HG03139 (cell line): ENCODE data around the gene WDFY1.

Experiments used
- ATAC-seq: cut with Tn5 transposase; IDR thresholded peaks from one replicate; pipeline ENCODE4 v1.9.1; 2021; ENCODE audit not compliant: unreplicated experiment

The WDFY1 gene

DNA sequence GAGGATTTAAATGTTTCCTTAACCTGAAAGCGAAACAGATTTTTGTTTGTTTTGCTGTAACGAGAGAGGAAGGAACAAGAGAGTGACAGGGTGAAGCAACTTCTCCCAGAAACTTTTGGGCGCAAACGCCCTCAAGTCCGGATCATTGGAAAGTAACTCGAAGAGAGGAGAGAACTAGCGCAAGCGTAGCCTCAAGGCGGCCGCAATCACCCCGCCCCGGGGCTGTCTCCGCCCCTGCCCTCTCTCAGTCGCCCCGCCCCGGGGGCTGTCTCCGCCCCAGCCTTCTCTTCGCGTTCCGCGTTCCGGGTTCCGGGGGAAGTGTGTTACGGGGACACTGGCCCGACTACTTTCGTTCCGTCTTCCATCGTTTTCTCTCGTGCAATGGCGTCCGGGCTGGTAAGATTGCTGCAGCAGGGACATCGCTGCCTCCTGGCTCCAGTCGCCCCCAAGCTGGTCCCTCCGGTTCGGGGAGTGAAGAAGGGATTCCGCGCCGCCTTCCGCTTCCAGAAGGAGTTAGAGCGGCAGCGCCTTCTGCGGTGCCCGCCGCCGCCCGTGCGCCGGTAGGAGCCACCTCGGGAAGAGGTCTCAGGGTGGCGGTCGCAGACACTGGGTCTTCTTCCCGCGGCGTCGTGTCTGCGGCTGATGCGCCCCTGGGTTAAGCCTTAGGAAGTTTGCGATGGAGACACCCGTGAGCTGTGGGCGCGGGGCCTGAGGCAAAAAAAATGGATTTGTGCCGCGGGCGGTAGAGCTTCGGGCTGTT lies 12.1 kb upstream of the WDFY1 start, which contains the start of gene MRPL44:
Gene MRPL44 (plus strand): TSS at position 372 of the 760 bp plus-strand sequence. CDS start 10 bp downstream, at position 382.
- peak; percentile 80 for ATAC-seq

DNA sequence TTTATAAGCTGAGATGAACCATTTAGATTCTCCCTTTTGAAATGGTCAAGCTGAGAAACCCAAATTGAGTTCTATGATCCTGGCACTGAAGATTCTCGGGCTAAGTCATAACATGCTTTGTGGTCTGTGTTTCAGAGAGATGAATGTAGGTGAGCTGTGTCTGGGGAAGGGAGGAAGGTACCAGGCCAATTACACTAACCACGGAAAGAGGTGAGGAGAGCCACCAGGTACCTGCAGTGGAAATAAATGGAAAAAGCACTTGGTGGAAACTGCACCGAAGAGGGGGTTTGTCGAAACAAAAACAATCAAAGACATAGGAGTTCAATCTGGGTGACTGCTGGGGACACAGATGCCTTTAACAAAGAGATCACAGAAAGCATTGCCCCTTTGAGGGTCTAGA lies 11.2 kb upstream of the WDFY1 start:
- ATAC-seq, result peak; percentile 21

- no peak for ATAC-seq
Observed at GRCh38 chr2:223954401-223954800, 9.3 kb upstream of the WDFY1 start.

GRCh38 chr2:223952280-223952968 lies 7.3 kb upstream of the WDFY1 start:
- ATAC-seq, result peak; percentile 49

- no peak for ATAC-seq
Observed at GRCh38 chr2:223950448-223951347, 5.6 kb upstream of the WDFY1 start.

DNA sequence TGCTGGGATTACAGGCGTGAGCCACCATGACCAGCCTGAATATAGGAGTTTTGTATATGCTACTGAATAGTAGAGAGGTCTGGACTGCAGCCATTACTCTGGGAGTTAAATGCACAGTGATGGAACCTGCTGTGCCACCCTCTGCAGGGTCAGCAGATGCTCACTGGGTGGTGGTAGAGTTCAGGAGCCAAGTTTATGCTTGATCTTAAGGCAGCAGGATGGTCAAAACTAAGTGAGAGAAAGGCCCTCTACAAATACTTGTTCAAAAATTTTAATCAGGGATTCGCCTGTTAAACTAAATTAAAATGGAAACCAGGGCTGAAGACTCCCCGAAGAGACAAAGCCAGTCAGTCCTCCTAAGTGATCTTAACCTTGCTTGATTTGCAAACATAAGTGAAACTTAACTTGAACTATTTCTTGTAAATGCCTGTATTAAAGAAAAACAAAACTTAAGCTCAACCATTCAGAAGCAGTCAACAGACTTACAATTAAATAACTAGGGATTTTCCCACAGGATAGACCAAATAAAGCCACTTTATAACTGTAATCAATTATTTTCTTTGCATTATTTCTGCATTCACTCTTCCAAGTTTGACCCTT lies 4.2 kb upstream of the WDFY1 start:
- ATAC-seq, result no peak

- ATAC-seq, result no peak
Observed at GRCh38 chr2:223947711-223948205, 2.6 kb upstream of the WDFY1 start.

DNA sequence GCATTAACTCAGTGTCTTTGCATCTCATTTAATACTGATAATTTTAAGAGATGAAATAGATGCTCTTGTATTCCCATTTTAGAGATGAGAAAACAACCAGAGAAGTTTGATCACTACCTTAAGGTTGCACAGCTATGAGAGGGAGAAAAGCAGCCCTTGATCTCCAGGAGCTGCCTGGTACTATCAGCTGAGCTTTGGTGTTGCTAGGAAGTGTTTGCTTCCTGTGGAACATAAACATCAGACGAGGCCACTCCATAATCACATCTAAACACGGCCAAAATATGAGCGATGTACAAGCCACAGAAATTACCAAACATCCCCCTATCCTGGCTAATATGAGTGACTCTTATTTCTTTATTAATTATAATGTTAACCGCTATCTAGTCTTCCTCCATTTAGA lies 620 bp upstream of the WDFY1 start:
- ATAC-seq, result no peak

GRCh38 chr2:223944166-223944702 lies 901 bp downstream of the WDFY1 start:
- no peak for ATAC-seq

- ATAC-seq, result no peak
Observed at GRCh38 chr2:223943561-223944008, 1.6 kb downstream of the WDFY1 start.

- ATAC-seq, result no peak
Observed at GRCh38 chr2:223943135-223943534, 2.0 kb downstream of the WDFY1 start.

GRCh38 chr2:223941579-223942277 lies 3.4 kb downstream of the WDFY1 start:
- ATAC-seq, result peak; percentile 36

- peak; percentile 27 for ATAC-seq
Observed at GRCh38 chr2:223939438-223939837, 5.7 kb downstream of the WDFY1 start.

DNA sequence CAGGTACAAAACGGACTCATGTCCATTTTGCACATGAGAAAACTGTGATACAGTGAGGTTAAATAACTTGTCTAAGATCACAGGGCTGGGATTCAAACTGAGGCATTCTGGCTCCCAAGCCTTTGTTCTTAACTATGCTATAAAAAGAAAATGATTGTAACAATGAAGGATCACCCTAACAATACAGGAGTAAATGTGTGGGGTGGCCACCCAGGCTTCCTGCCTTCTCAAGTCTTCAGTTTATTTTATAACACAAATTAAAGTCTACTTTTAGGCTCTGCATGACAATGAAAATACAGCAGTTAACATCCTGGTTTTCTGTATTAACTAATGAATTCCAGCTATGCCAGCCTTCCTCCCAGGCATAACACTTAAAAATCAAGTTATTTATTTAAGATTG lies 7.6 kb downstream of the WDFY1 start:
- no peak for ATAC-seq

GRCh38 chr2:223936862-223937326 lies 8.2 kb downstream of the WDFY1 start:
- ATAC-seq, result no peak

- ATAC-seq, result no peak
Observed at GRCh38 chr2:223935459-223936125, 9.5 kb downstream of the WDFY1 start.

GRCh38 chr2:223934870-223935269 lies 10.3 kb downstream of the WDFY1 start:
- no peak for ATAC-seq

GRCh38 chr2:223932816-223933800 lies 12.0 kb downstream of the WDFY1 start:
- ATAC-seq, result no peak
